ENCODE results near the gene CNPY4.

DNA sequence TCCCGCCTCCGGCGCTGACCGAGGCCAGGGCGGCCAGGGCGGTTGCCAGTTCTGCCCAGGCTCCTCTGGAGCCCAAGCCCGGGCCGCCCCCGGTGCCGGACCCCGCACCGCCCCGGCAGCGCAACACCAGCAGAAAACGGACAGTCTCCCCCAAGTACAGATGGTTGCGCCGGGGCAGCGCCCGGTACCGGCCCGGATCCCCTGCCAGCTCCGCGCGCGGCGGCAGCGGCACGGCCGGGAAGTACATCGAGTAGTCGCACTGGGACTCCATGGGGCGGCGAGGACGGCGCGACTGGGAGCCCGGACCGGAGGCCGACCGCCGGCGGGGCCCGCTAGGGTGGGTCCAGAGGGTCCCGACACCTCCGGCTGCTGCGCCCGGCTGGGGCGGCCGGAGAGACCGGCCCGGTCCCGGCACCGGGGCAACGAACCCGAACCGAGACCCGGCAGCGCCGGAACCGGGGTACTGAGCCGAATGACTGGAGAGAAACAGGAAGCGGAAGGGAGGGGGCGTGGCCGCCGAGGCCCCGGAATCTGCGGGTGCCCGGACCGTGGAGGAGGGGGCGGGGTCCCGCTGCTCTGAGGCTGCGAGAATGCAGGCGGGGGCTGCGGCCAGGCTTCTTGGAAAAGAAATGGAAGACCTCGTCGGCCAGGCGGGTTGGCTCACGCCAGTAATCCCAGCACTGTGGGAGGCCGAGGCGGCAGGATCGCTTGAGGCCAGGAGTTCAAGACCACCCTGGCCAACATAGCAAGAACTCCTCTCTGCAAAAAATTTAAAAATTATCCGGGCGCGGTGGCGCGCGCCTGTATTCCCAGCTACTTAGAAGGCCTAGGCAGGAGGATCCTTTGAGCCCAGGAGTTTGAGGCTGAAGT, 39.0 kb downstream of the CNPY4 start, which contains the start of gene TRAPPC14:
- TF ChIP-seq POLR2AphosphoS5 (IDR thresholded peaks at IDR 0.05; ENCODE audit: low read depth, low read length): peak; percentile 45; the same call in 1 of the 2 replicates
- TF ChIP-seq POLR2A (IDR thresholded peaks at IDR 0.05; ENCODE audit: low read depth, low read length): 0 out of 2 replicates have a peak, but pooled peaks have one; percentile 60
- TF ChIP-seq TAF1 (IDR thresholded peaks at IDR 0.05; ENCODE audit: low read depth, low read length): peak; percentile 40; the same call in 1 of the 2 replicates
- peak; percentile 75 for TF ChIP-seq SPI1 (IDR thresholded peaks at IDR 0.05; ENCODE audit: low read depth, low read length)
